Measurements from ENCODE around the gene MTURN. TPM values are rescaled to one million over a fixed set of nuclear protein-coding genes. Genes with fewer than 3 reads are reported as not detected.

MTURN gene
- 6.6 and 15.3 TPM in 2 replicates for total RNA-seq

GRCh38 chr7:30134611-30135300, at the start of gene MTURN:
TSS of gene MTURN (plus strand) at chr7:30134986. CDS start at chr7:30135137, 151 bp downstream.

Small RNA genes within 50 kb of the gene (small RNA-seq; reads per million reads assigned to genes)
- gene RPS27P16 = not detected

Other genes with a start within 250 kb of the MTURN start
- gene SCRN1, start 145.2 kb upstream of the MTURN start, total RNA-seq = 78.9 and 112 TPM in 2 replicates
- 19.6 and 46.2 TPM in 2 replicates for gene FKBP14, start 108.3 kb upstream of the MTURN start, total RNA-seq
- 9.4 and 16.3 TPM in 2 replicates for gene PLEKHA8, start 106.6 kb upstream of the MTURN start, total RNA-seq
- 13.0 and 20.2 TPM in 2 replicates for gene ZNRF2, start 149.6 kb downstream of the MTURN start, total RNA-seq